GM12874 (cell line): ENCODE measurements around the gene FDX1.

Source experiments
- CTCF ChIP-seq: IDR thresholded peaks from 2 replicates; pipeline ENCODE4 v1.5.1; 2011; ENCODE audit warnings: low read depth, mild to moderate bottlenecking, control low read depth, low read length, moderate library complexity; ENCODE audit not compliant: insufficient read depth

The FDX1 gene

GRCh38 chr11:110430267-110431050 is 711 bp downstream of the FDX1 start:
- no peak for TF ChIP-seq CTCF

GRCh38 chr11:110431051-110431672 is 1.4 kb downstream of the FDX1 start:
- no peak for TF ChIP-seq CTCF

- no peak for TF ChIP-seq CTCF
Measured at GRCh38 chr11:110431674-110432073, 1.9 kb downstream of the FDX1 start.

GRCh38 chr11:110432713-110433392 is 3.1 kb downstream of the FDX1 start:
- TF ChIP-seq CTCF, result no peak

- peak; percentile 29; the same call in 1 of the 2 replicates for TF ChIP-seq CTCF
Measured at GRCh38 chr11:110433393-110434333, 3.9 kb downstream of the FDX1 start.

- TF ChIP-seq CTCF, result peak; percentile 48; the same call in 1 of the 2 replicates
Measured at GRCh38 chr11:110434952-110435779, 5.4 kb downstream of the FDX1 start.
